Measurements from ENCODE around the gene WDR86. TPM values are rescaled to one million over a fixed set of nuclear protein-coding genes. Genes with fewer than 3 reads are reported as not detected.

The WDR86 gene
- total and polyA plus RNA-seq, 2 of the 8 experiments (the other 6 are each of a cell fraction or from before 2014, with no cell fraction given): 12.7 to 15.8 TPM

DNA sequence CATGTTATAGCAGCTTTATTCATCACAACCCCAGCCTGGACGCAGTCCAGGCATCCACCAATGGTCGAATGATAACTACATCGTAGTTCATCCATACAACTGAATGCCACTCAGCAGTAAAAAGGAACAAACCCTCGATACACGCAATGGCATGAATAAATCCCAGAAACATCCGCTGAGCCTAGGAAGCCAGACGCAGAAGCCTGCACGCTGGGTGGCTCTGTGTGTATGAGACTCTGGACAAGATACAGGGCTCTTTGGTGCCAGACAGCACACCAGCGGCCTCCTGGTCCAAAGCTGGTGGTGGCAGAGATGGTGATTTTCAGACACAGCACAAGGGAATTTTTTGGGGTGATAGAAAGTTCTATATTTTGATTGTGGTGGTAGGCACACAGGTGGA is 40.2 kb upstream of the WDR86 start:
- Histone ChIP-seq H4K20me1 (replicated peaks in 1 of 2; ENCODE audit: control insufficient read depth in 1 of 2, insufficient read depth in 2 of 2, low read length in 2 of 2) (no peaks in the 10 kb centered on the region), H2AFZ (ENCODE audit: low read length) (no peak overlapping the region), H2BK5ac (ENCODE audit: low read depth, low read length) (no peak overlapping the region), H4K91ac (replicated peaks; ENCODE audit: insufficient read length, low read length) (no peak overlapping the region), H2AK5ac (ENCODE audit: low read depth, low read length) (no peak overlapping the region), H4K8ac (ENCODE audit: extremely low read depth, insufficient read depth, low read length) (no peak overlapping the region), H3K27me3 (replicated peaks in 1 of 4; ENCODE audit: control insufficient read depth in 3 of 4, extremely low read depth in 1 of 4, insufficient read depth in 3 of 4, low read length in 3 of 4) (peaks cover 0 to 12% (median 7%) of the 10 kb centered on the region in 4 experiments; a peak in 5 of 7 replicates), H2BK20ac (ENCODE audit: low read length) (0 out of 2 replicates have a peak overlapping the region, but pooled peaks have one; percentile 16), H2BK120ac (replicated peaks; ENCODE audit: low read depth, low read length) (no peak overlapping the region), H3K4me2 (ENCODE audit: insufficient read depth in 1 of 2, low read depth in 2 of 2, low read length in 2 of 2) (no peak overlapping the region), H3K23ac (ENCODE audit: insufficient read length) (no peak overlapping the region), H3K36me3 (ENCODE audit: control insufficient read depth in 2 of 4, insufficient read depth in 4 of 4, low read length in 3 of 4) (no peaks in the 10 kb centered on the region), H3K14ac (ENCODE audit: insufficient read length) (no peak overlapping the region), H3K18ac (ENCODE audit: extremely low read depth, low read length) (no peak overlapping the region), H3K27ac (ENCODE audit: low read depth, low read length) (no peak overlapping the region), H3K79me1 (ENCODE audit: low read depth, low read length) (no peaks in the 10 kb centered on the region), H3K56ac (replicated peaks; ENCODE audit: insufficient read length, low read depth, low read length) (no peak overlapping the region), H4K5ac (ENCODE audit: insufficient read length, low read depth, low read length) (no peak overlapping the region), H3K9ac (replicated peaks in 1 of 4; ENCODE audit: extremely low read depth in 1 of 4, low read depth in 3 of 4, low read length in 3 of 4) (no peak overlapping the region), H3K4me3 (ENCODE audit: extremely low read depth in 1 of 4, insufficient read depth in 2 of 4, low read depth in 3 of 4, low read length in 4 of 4) (no peak overlapping the region), H2BK15ac (ENCODE audit: low read length) (no peak overlapping the region), H3K4ac (replicated peaks; ENCODE audit: insufficient read length, low read depth, low read length) (no peak overlapping the region), H3K79me2 (ENCODE audit: control insufficient read depth in 1 of 2, insufficient read depth in 2 of 2, low read length in 2 of 2) (no peaks in the 10 kb centered on the region), H3K9me3 (ENCODE audit: insufficient read depth in 2 of 2, low read depth in 1 of 2, low read length in 1 of 2) (no peaks in the 10 kb centered on the region), H3K23me2 (ENCODE audit: low read depth, low read length) (no peaks in the 10 kb centered on the region; the same call in 1 of the 2 replicates), H2BK12ac (ENCODE audit: low read depth, low read length) (0 out of 2 replicates have a peak overlapping the region, but pooled peaks have one; percentile 60), H3K4me1 (replicated peaks in 1 of 4; ENCODE audit: control insufficient read depth in 3 of 4, insufficient read depth in 4 of 4, low read length in 3 of 4) (peaks cover 0 to 16% (median 7%) of the 10 kb centered on the region in 4 experiments; a peak in 5 of 7 replicates)
- 93% methylated on average over 9 of the region's 9 CpGs; no CpG with 5 or more reads in 1 of the 2 experiments for WGBS, 2 experiments (ENCODE audit: extremely low coverage in 1 of 2, insufficient coverage in 1 of 2, insufficient read length in 1 of 2, insufficient replicate concordance in 2 of 2, low coverage in 1 of 2, low lambda C conversion rate in 2 of 2, missing lambda C conversion rate in 1 of 2)
- ChIA-PET POLR2A (ENCODE audit: partially characterized antibody) (interaction anchor here (1.5 to 2.7 kb wide), 3 partner anchors 10 to 79 kb away, joined by 4 to 11 read pairs (median 8); partner anchors contain the start of gene CRYGN), CTCF (ENCODE audit: partially characterized antibody) (interaction anchor here (0.6 to 13.7 kb wide), 20 partner anchors 9 to 310 kb away, joined by 3 to 185 read pairs (median 6); partner anchors contain the start of gene CRYGN)
- no peak for DNase-seq (ENCODE audit: low read depth in 1 of 2, low spot score in 2 of 2)
- TF ChIP-seq TCF12 (IDR thresholded peaks at IDR 0.05; ENCODE audit: low read depth, low read length): no peak
- no peak for TF ChIP-seq ATF3 (IDR thresholded peaks at IDR 0.05; ENCODE audit: insufficient read depth, low read depth, low read length)
- TF ChIP-seq TBP (IDR thresholded peaks at IDR 0.05; ENCODE audit: low read depth, low read length): no peak
- no peak for FAIRE-seq
